Measurements from ENCODE around the gene OPN1MW. TPM values are rescaled to one million over a fixed set of nuclear protein-coding genes. Genes with fewer than 3 reads are reported as not detected.
"Not testable (repeated sequence)": the region's sequence is repeated elsewhere in the genome, so short reads cannot be mapped to it uniquely, and the experiment has no call there.

OPN1MW gene
- total and polyA plus RNA-seq, 2 donors (not counting 3 experiments of a cell fraction or from before 2014, with no cell fraction given): not detected

DNA sequence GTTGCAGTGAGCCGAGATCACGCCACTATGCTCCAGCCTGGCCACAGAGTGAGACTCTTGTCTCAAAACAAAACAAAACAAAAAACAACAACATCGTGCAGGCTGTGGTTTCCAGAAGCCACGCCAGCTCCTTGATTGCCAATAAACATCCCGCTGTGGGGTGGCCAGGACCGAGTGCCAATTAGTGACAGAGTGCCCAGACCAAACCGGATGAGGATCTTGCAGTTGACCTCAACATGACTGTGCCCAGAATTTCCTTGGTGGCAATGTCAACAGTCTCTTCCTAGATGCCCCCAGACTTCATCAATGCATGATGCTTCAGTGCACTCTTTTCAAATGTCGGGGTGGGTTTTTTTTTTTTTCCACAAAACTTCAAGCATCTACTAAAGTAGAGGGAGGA lies 1.4 kb downstream of the OPN1MW start:
- CTCF ChIA-PET; dilution Hi-C loops (cut with MboI; ENCODE audit: extremely low pct_ligation_motif_present, low sequenced_read_pairs); H3K9me1 ChIP-seq (replicated peaks; ENCODE audit: control insufficient read depth, extremely low read depth, insufficient read depth, low read length); DNase-seq (ENCODE audit: low read depth, low spot score); H2AFZ ChIP-seq (ENCODE audit: low read depth, low read length); H3K4me2 ChIP-seq (ENCODE audit: insufficient read depth, low read length); H3K27ac ChIP-seq (ENCODE audit: insufficient read depth, low read depth, low read length); H3K9me3 ChIP-seq (replicated peaks; ENCODE audit: control insufficient read depth, insufficient read depth, low read length); intact Hi-C loops (cut with micrococcal nuclease); H3K27me3 ChIP-seq (ENCODE audit: control insufficient read depth in 2 of 2, insufficient read depth in 2 of 2, low read length in 2 of 2); H3K4me1 ChIP-seq (ENCODE audit: control insufficient read depth, extremely low read depth, insufficient read depth, low read length); BruUV-seq (replicated peaks); FAIRE-seq; H3K36me3 ChIP-seq (ENCODE audit: control insufficient read depth in 2 of 2, extremely low read depth in 1 of 2, insufficient read depth in 2 of 2, low read length in 2 of 2); H4K20me1 ChIP-seq (replicated peaks; ENCODE audit: control insufficient read depth, extremely low read depth, insufficient read depth, low read length); POLR2A ChIA-PET; H3K79me2 ChIP-seq (ENCODE audit: control insufficient read depth, insufficient read depth, low read length); H3K9ac ChIP-seq (replicated peaks; ENCODE audit: extremely low read depth, insufficient read depth, low read length); H3K4me3 ChIP-seq (replicated peaks in 1 of 3; ENCODE audit: insufficient read depth in 1 of 3, low read depth in 1 of 3, low read length in 3 of 3): not testable (repeated sequence)

DNA sequence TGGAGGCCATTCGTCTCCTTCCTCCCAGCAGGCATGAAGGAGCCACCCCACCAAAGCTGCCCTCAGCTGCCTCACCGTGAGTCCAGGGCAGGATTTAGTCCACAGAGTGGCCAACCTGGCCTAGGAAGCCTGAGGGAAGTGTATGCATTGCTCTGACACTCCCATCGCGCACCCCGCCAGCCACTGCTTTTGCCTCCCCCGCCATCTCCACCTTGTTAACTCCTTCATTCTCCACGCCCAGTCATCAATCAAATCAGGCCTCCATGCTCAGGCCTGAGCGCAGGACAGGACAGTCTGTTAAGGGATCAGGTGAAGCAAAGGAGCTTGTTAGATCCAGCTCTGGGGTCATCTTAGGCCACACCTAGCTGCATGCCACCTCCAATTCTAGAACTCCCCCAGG lies 10.4 kb downstream of the OPN1MW start:
- CTCF ChIA-PET; H4K20me1 ChIP-seq (replicated peaks; ENCODE audit: control insufficient read depth, extremely low read depth, insufficient read depth, low read length); POLR2A ChIA-PET; H3K79me2 ChIP-seq (ENCODE audit: control insufficient read depth, insufficient read depth, low read length); H3K4me3 ChIP-seq (replicated peaks in 1 of 3; ENCODE audit: insufficient read depth in 1 of 3, low read depth in 1 of 3, low read length in 3 of 3); H3K9ac ChIP-seq (replicated peaks; ENCODE audit: extremely low read depth, insufficient read depth, low read length); H3K9me3 ChIP-seq (replicated peaks; ENCODE audit: control insufficient read depth, insufficient read depth, low read length); H3K27ac ChIP-seq (ENCODE audit: insufficient read depth, low read depth, low read length); FAIRE-seq; H3K4me2 ChIP-seq (ENCODE audit: insufficient read depth, low read length); intact Hi-C loops (cut with micrococcal nuclease); DNase-seq (ENCODE audit: low read depth, low spot score); H3K27me3 ChIP-seq (ENCODE audit: control insufficient read depth in 2 of 2, insufficient read depth in 2 of 2, low read length in 2 of 2); dilution Hi-C loops (cut with MboI; ENCODE audit: extremely low pct_ligation_motif_present, low sequenced_read_pairs); BruUV-seq (replicated peaks); H3K36me3 ChIP-seq (ENCODE audit: control insufficient read depth in 2 of 2, extremely low read depth in 1 of 2, insufficient read depth in 2 of 2, low read length in 2 of 2); H3K4me1 ChIP-seq (ENCODE audit: control insufficient read depth, extremely low read depth, insufficient read depth, low read length); H2AFZ ChIP-seq (ENCODE audit: low read depth, low read length); H3K9me1 ChIP-seq (replicated peaks; ENCODE audit: control insufficient read depth, extremely low read depth, insufficient read depth, low read length): not testable (repeated sequence)

DNA sequence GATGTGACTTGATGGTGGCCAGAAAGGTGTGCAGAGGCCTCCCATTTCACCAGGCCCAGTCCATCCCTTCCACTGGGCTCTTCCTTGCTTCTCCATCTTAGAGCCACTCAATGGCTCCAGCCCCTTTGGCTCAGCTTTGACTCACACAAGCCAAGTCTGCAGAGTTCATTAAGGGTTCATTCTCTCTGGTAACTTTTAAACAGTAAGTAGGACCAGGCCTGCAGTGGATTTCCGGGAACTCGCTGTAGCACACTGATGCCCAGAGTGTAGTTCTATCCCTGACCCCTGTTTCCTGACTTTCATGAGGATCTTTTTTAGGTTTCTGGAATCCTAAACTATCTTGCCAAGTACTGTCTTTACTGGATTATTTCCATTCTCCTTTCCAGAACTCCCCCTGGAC lies 11.9 kb downstream of the OPN1MW start:
- H3K27ac ChIP-seq (ENCODE audit: insufficient read depth, low read depth, low read length); H3K9me3 ChIP-seq (replicated peaks; ENCODE audit: control insufficient read depth, insufficient read depth, low read length); H3K4me2 ChIP-seq (ENCODE audit: insufficient read depth, low read length); CTCF ChIA-PET; H3K4me1 ChIP-seq (ENCODE audit: control insufficient read depth, extremely low read depth, insufficient read depth, low read length); POLR2A ChIA-PET; BruUV-seq (replicated peaks); DNase-seq (ENCODE audit: low read depth, low spot score); intact Hi-C loops (cut with micrococcal nuclease); H3K4me3 ChIP-seq (replicated peaks in 1 of 3; ENCODE audit: insufficient read depth in 1 of 3, low read depth in 1 of 3, low read length in 3 of 3); FAIRE-seq; dilution Hi-C loops (cut with MboI; ENCODE audit: extremely low pct_ligation_motif_present, low sequenced_read_pairs); H3K79me2 ChIP-seq (ENCODE audit: control insufficient read depth, insufficient read depth, low read length); H3K9ac ChIP-seq (replicated peaks; ENCODE audit: extremely low read depth, insufficient read depth, low read length); H3K9me1 ChIP-seq (replicated peaks; ENCODE audit: control insufficient read depth, extremely low read depth, insufficient read depth, low read length); H3K36me3 ChIP-seq (ENCODE audit: control insufficient read depth in 2 of 2, extremely low read depth in 1 of 2, insufficient read depth in 2 of 2, low read length in 2 of 2); H2AFZ ChIP-seq (ENCODE audit: low read depth, low read length); H3K27me3 ChIP-seq (ENCODE audit: control insufficient read depth in 2 of 2, insufficient read depth in 2 of 2, low read length in 2 of 2); H4K20me1 ChIP-seq (replicated peaks; ENCODE audit: control insufficient read depth, extremely low read depth, insufficient read depth, low read length): not testable (repeated sequence)

DNA sequence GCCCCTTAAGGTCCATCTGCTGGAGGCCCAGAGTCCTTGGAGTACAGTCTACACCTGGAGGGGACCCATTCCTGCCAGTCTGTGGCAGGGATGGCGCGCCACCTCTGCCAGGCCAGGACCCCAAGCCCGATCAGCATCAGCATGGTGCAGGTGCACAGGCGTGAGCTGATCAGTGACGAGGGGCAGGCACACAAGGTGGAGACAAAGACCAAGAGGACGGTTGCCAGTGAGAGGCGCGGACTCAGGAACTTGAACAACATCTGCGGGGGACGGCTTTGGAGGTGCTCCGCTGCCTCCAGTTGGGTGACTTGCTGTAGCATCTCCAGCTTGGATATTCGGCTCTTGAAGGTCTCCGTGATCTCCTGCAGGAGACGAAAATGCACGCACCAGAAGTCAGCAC lies 14.1 kb downstream of the OPN1MW start:
- H3K9me3 ChIP-seq (replicated peaks; ENCODE audit: control insufficient read depth, insufficient read depth, low read length); H3K4me1 ChIP-seq (ENCODE audit: control insufficient read depth, extremely low read depth, insufficient read depth, low read length); H3K9ac ChIP-seq (replicated peaks; ENCODE audit: extremely low read depth, insufficient read depth, low read length); H3K27me3 ChIP-seq (ENCODE audit: control insufficient read depth in 2 of 2, insufficient read depth in 2 of 2, low read length in 2 of 2); H3K36me3 ChIP-seq (ENCODE audit: control insufficient read depth in 2 of 2, extremely low read depth in 1 of 2, insufficient read depth in 2 of 2, low read length in 2 of 2); intact Hi-C loops (cut with micrococcal nuclease); H3K9me1 ChIP-seq (replicated peaks; ENCODE audit: control insufficient read depth, extremely low read depth, insufficient read depth, low read length); H3K79me2 ChIP-seq (ENCODE audit: control insufficient read depth, insufficient read depth, low read length); H3K4me2 ChIP-seq (ENCODE audit: insufficient read depth, low read length); POLR2A ChIA-PET; BruUV-seq (replicated peaks); FAIRE-seq; H3K4me3 ChIP-seq (replicated peaks in 1 of 3; ENCODE audit: insufficient read depth in 1 of 3, low read depth in 1 of 3, low read length in 3 of 3); CTCF ChIA-PET; H2AFZ ChIP-seq (ENCODE audit: low read depth, low read length); dilution Hi-C loops (cut with MboI; ENCODE audit: extremely low pct_ligation_motif_present, low sequenced_read_pairs); H4K20me1 ChIP-seq (replicated peaks; ENCODE audit: control insufficient read depth, extremely low read depth, insufficient read depth, low read length); DNase-seq (ENCODE audit: low read depth, low spot score); H3K27ac ChIP-seq (ENCODE audit: insufficient read depth, low read depth, low read length): not testable (repeated sequence)

All from endothelial cell of umbilical vein (primary cell).